PFSK-1 (cell line): ENCODE measurements around the gene NXF1.

Source experiments
- FOXP2 ChIP-seq: optimal IDR thresholded peaks from 2 replicates; pipeline ENCODE3; 2011; ENCODE audit warnings: borderline replicate concordance, control low read depth, inconsistent platforms; ENCODE audit not compliant: insufficient read depth; ENCODE audit errors: extremely low read length, extremely low read depth
- POLR2AphosphoS5 ChIP-seq: IDR thresholded peaks from 2 replicates; pipeline ENCODE4 v1.6.1; 2012; ENCODE audit warnings: low read depth, mild to moderate bottlenecking, control low read depth, low read length, moderate library complexity
- SIN3A ChIP-seq: IDR thresholded peaks from 2 replicates; pipeline ENCODE4 v1.6.1; 2012; ENCODE audit warnings: mild to moderate bottlenecking, low read length, moderate library complexity, borderline replicate concordance; ENCODE audit not compliant: insufficient read depth
- TAF1 ChIP-seq: IDR thresholded peaks from 2 replicates; pipeline ENCODE4 v1.6.1; 2012; ENCODE audit warnings: low read length, control low read depth, borderline replicate concordance; ENCODE audit not compliant: insufficient read depth
- TF ChIP-seq, protein P1 (sequence below), 2 experiments: IDR thresholded peaks; 2 replicates each; pipeline versions ENCODE4 v1.6.1 to v1.8.0; 2011 to 2012; ENCODE audit warnings: low read depth in 2 of 2, low read length in 2 of 2, control low read depth in 1 of 2, inconsistent platforms in 1 of 2, mild to moderate bottlenecking in 1 of 2, moderate library complexity in 1 of 2; ENCODE audit not compliant: insufficient read depth in 1 of 2

DNA sequence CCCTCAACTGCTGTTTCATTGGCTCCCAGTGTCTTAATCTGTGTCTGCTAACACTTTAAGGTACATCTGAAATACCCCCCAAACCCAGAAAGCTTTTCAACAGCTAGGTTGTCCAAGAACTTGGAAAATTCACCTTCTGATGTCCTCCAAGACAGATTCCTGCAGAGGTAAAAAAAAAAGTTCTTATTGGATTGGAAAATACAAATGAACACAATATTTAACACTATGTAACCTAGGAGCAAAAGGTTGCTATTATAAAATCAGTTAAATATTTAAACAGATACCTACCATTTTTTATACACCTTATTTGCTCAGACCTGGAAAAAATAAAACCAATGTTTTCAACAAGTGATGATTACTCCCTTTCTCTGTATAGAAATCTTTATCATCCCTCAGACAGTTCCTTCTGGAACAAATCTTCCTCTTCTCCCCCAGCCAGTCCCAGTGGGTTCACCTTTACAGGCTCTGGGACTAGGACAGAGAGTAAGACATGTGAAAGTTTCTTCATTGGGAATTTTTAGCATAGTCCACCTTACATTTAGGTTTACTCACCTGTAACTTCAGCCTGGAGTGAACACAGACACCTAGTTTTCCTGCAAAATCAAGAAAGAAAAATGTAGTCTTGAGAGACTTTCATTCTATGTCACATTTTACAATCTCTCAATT is 47.4 kb upstream of the NXF1 start:
- TF ChIP-seq, protein P1, sequence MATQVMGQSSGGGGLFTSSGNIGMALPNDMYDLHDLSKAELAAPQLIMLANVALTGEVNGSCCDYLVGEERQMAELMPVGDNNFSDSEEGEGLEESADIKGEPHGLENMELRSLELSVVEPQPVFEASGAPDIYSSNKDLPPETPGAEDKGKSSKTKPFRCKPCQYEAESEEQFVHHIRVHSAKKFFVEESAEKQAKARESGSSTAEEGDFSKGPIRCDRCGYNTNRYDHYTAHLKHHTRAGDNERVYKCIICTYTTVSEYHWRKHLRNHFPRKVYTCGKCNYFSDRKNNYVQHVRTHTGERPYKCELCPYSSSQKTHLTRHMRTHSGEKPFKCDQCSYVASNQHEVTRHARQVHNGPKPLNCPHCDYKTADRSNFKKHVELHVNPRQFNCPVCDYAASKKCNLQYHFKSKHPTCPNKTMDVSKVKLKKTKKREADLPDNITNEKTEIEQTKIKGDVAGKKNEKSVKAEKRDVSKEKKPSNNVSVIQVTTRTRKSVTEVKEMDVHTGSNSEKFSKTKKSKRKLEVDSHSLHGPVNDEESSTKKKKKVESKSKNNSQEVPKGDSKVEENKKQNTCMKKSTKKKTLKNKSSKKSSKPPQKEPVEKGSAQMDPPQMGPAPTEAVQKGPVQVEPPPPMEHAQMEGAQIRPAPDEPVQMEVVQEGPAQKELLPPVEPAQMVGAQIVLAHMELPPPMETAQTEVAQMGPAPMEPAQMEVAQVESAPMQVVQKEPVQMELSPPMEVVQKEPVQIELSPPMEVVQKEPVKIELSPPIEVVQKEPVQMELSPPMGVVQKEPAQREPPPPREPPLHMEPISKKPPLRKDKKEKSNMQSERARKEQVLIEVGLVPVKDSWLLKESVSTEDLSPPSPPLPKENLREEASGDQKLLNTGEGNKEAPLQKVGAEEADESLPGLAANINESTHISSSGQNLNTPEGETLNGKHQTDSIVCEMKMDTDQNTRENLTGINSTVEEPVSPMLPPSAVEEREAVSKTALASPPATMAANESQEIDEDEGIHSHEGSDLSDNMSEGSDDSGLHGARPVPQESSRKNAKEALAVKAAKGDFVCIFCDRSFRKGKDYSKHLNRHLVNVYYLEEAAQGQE (IDR thresholded peaks at IDR 0.05; ENCODE audit: insufficient read depth in 1 of 2, low read depth in 2 of 2, low read length in 2 of 2) = no peak
- no peak; the same call in 1 of the 2 replicates for TF ChIP-seq POLR2AphosphoS5
- no peak for TF ChIP-seq FOXP2
- TF ChIP-seq TAF1 = no peak
- TF ChIP-seq SIN3A = no peak
